Motor neuron (in vitro differentiated cells): ENCODE data around the gene NCCRP1. TPM values are rescaled to one million over a fixed set of nuclear protein-coding genes. Genes with fewer than 3 reads are reported as not detected.

Source experiments
- ATAC-seq, 8 experiments: fragments of 200-7000 bp; cut with Tn5 transposase; replicated peaks in 6 of 8; 2 replicates each; pipeline ENCODE4 v1.8.0; 2021; ENCODE audit warnings: mild to moderate bottlenecking in 8 of 8, moderate library complexity in 8 of 8
- H3K27ac ChIP-seq, 2 donors: fragments of 250-450 bp; sonication (Bioruptor Pico); 2 replicates each; pipeline ENCODE4 v1.9.0; 2021; ENCODE audit warnings: antibody characterized with exemption in 2 of 2, mild to moderate bottlenecking in 2 of 2, moderate library complexity in 1 of 2
- H3K4me1 ChIP-seq, 2 donors: fragments of 250-450 bp; sonication (Bioruptor Pico); replicated peaks in 1 of 2; 2 replicates each; pipeline ENCODE4 v1.6.1; 2021; ENCODE audit warnings: antibody characterized with exemption in 2 of 2, mild to moderate bottlenecking in 2 of 2, moderate library complexity in 1 of 2
- H3K4me3 ChIP-seq, 5 donors: fragments of 250-450 bp; sonication (Bioruptor Pico); 2 replicates each; pipeline ENCODE4 v1.9.0; 2021; ENCODE audit warnings: antibody characterized with exemption in 5 of 5, mild to moderate bottlenecking in 5 of 5, moderate library complexity in 4 of 5
- WGBS, 10 experiments: fragments of 450-650 bp; shearing (Covaris generic); methylation state at CpG; one replicate each; pipeline ENCODE4 v1.0.0; 2022; 5-methylcytosine and 5-hydroxymethylcytosine counted together
- in situ Hi-C, 9 experiments: fragments of 400-800 bp; cut with MboI; loops; one replicate each; pipeline ENCODE4 v1.15.0; 2021; ENCODE audit warnings: low sequenced_read_pairs in 9 of 9, low pct_unique_long_range_greater_than_20kb in 2 of 9; ENCODE audit not compliant: unreplicated experiment in 9 of 9
- total RNA-seq, 8 experiments: library from RNA; unstranded; fragments of 300-600 nt; gene quantifications; 2 replicates each; pipeline versions ENCODE4 v1.2.3 to v1.2.4, GENCODE V29; 2022

Gene NCCRP1
- total RNA-seq, 8 experiments from 2014 or later = 0.13 to 0.94 (median 0.24) TPM; not detected in 2

GRCh38 chr19:39194832-39195542, 1.8 kb upstream of the NCCRP1 start:
- H3K27ac ChIP-seq = no peak overlapping the region
- ATAC-seq = peak in 1 of 8 experiments; percentile 33
- 22 to 95% (median 57%) methylated on average over 1 to 6 of the region's 9 CpGs; no CpG with 5 or more reads in 4 of the 10 experiments for WGBS, 10 experiments
- H3K4me3 ChIP-seq = no peak overlapping the region
- in situ Hi-C loops = no loop called here
- peaks cover 2 to 10% of the 10 kb centered on the region in 2 donors for H3K4me1 ChIP-seq

- in situ Hi-C loops = no loop called here
- Histone ChIP-seq H3K27ac (no peak overlapping the region), H3K4me1 (peaks cover 2 to 10% of the 10 kb centered on the region in 2 donors), H3K4me3 (no peak overlapping the region)
- WGBS, 10 experiments = 40 to 52% (median 47%) methylated on average over 1 to 6 of the region's 9 CpGs; no CpG with 5 or more reads in 7 of the 10 experiments
- no peak for ATAC-seq
Observed at GRCh38 chr19:39195755-39196154, 1.0 kb upstream of the NCCRP1 start.

- WGBS, 10 experiments = 0% methylated on average over 1 of the region's 7 CpGs; no CpG with 5 or more reads in 9 of the 10 experiments
- Histone ChIP-seq H3K4me1 (peaks cover 2 to 10% of the 10 kb centered on the region in 2 donors), H3K4me3 (no peak overlapping the region), H3K27ac (no peak overlapping the region)
- in situ Hi-C loops = no loop called here
- no peak for ATAC-seq
Observed at GRCh38 chr19:39196320-39196719, 444 bp upstream of the NCCRP1 start.

- Histone ChIP-seq H3K4me3 (no peak overlapping the region), H3K27ac (no peak overlapping the region), H3K4me1 (peaks cover 2 to 10% of the 10 kb centered on the region in 2 donors)
- no peak for ATAC-seq
- WGBS, 10 experiments = 80% methylated on average over 1 of the region's 5 CpGs; no CpG with 5 or more reads in 9 of the 10 experiments
- in situ Hi-C loops = no loop called here
Observed at GRCh38 chr19:39197808-39198207, 1.0 kb downstream of the NCCRP1 start.

DNA sequence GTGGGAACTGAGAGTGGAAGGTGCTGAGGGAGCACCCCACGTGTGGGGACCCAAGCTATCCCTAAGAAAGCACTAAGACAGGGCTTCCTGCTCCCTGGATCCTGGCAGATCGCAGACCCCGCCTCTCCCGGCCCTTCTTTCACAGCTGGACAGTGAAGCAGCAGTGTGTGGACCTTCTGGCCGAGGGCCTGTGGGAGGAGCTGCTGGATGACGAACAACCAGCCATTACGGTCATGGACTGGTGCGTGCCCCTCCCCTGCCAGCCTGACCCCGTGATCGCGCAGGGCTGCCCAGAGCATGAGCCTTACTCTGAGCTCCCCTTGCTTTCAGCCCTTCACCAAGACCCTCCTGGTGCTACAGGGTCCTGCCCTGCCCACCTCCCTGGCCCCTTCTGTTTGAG, 2.3 kb downstream of the NCCRP1 start:
- in situ Hi-C loops = no loop called here
- 0 to 50% (median 16%) methylated on average over 2 to 10 of the region's 11 CpGs; no CpG with 5 or more reads in 3 of the 10 experiments for WGBS, 10 experiments
- ATAC-seq = peak; percentile 83 to 97 (median 95)
- Histone ChIP-seq H3K27ac (no peak overlapping the region), H3K4me3 (no peak overlapping the region), H3K4me1 (peaks cover 2 to 10% of the 10 kb centered on the region in 2 donors)

GRCh38 chr19:39200066-39200802, 3.5 kb downstream of the NCCRP1 start:
- peak in 1 of 8 experiments; percentile 10 for ATAC-seq
- 40 to 90% methylated on average over 1 to 2 of the region's 32 CpGs; no CpG with 5 or more reads in 8 of the 10 experiments for WGBS, 10 experiments
- H3K4me1 ChIP-seq = peaks cover 2 to 10% of the 10 kb centered on the region in 2 donors
- H3K4me3 ChIP-seq = no peak overlapping the region
- in situ Hi-C loops = no loop called here
- no peak overlapping the region for H3K27ac ChIP-seq

- ATAC-seq = no peak
- in situ Hi-C loops = no loop called here
- no peak overlapping the region for H3K4me3 ChIP-seq
- no peak overlapping the region for H3K27ac ChIP-seq
- peaks cover 2 to 10% of the 10 kb centered on the region in 2 donors for H3K4me1 ChIP-seq
- 40% methylated on average over 1 of the region's 3 CpGs; no CpG with 5 or more reads in 9 of the 10 experiments for WGBS, 10 experiments
Observed at GRCh38 chr19:39200803-39201115, 4.0 kb downstream of the NCCRP1 start.

DNA sequence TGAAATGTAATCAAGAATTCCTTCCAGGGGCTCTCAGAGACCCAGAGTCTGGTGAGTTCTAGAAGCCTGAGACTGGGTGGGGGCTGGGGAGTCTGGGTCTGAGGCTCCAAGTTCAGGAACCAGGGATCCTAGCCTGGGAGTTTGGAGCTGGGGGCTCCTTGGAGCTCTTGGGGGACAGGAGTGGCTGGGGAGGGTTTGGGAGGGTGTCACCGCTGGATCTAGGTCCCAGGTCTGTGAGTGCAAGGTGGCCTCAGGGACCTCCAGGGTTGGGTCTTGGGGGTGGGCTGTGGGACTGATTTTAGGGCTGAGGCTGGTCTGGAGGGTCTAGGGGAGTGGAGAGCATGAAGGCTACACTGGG, 6.2 kb downstream of the NCCRP1 start:
- Histone ChIP-seq H3K4me3 (no peak overlapping the region), H3K4me1 (peaks cover 2 to 7% of the 10 kb centered on the region in 2 donors), H3K27ac (no peak overlapping the region)
- no CpG with 5 or more reads among the region's 1 CpG for WGBS, 10 experiments
- in situ Hi-C loops = no loop called here
- no peak for ATAC-seq

GRCh38 chr19:39203372-39204341, 6.9 kb downstream of the NCCRP1 start, which contains the start of gene SYCN:
Gene SYCN (minus strand): TSS chr19:39204263. CDS start chr19:39204254, 9 bp downstream.
- 0 to 15% (median 14%) methylated on average over 3 to 16 of the region's 57 CpGs; no CpG with 5 or more reads in 7 of the 10 experiments for WGBS, 10 experiments
- peaks cover 2 to 6% of the 10 kb centered on the region in 2 donors for H3K4me1 ChIP-seq
- H3K4me3 ChIP-seq = no peak within 1 kb of the TSS
- H3K27ac ChIP-seq = no peak within 1 kb of the TSS
- no peak for ATAC-seq
- in situ Hi-C loops = no loop called here

GRCh38 chr19:39205449-39205764, 8.6 kb downstream of the NCCRP1 start:
- H3K4me1 ChIP-seq = no peaks in the 10 kb centered on the region
- in situ Hi-C loops = no loop called here
- 57 to 91% (median 80%) methylated on average over 1 to 3 of the region's 3 CpGs; no CpG with 5 or more reads in 3 of the 10 experiments for WGBS, 10 experiments
- no peak overlapping the region for H3K4me3 ChIP-seq
- ATAC-seq = no peak
- no peak overlapping the region for H3K27ac ChIP-seq

DNA sequence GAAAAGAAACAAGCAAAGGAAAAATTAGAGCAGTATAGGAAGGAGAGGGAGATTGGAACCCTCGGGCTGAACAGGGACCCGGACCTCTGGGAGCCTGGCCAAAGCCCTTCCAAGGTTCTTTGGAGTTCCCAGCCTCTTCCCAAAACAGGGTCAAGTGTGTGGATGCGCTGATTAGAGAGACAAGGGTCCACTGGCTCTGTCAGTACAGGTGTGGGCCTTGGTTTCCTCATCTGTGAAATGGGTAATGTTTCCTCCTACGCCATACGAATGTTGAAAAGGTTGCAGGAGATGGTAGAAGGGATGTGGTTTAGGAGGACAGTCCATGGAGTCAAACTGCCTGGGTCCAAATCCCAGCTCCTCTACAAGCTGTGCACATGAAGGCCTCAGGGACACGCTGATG, 9.4 kb downstream of the NCCRP1 start:
- H3K4me1 ChIP-seq = no peaks in the 10 kb centered on the region
- no peak for ATAC-seq
- in situ Hi-C loops = no loop called here
- H3K27ac ChIP-seq = no peak overlapping the region
- WGBS, 10 experiments = 33 to 90% (median 71%) methylated on average over 1 to 6 of the region's 6 CpGs
- H3K4me3 ChIP-seq = no peak overlapping the region

GRCh38 chr19:39207293-39207836, 10.6 kb downstream of the NCCRP1 start:
- Histone ChIP-seq H3K4me1 (no peaks in the 10 kb centered on the region), H3K27ac (no peak overlapping the region), H3K4me3 (no peak overlapping the region)
- WGBS, 10 experiments = 17 to 80% (median 41%) methylated on average over 1 to 5 of the region's 6 CpGs; no CpG with 5 or more reads in 1 of the 10 experiments
- ATAC-seq = no peak
- in situ Hi-C loops = no loop called here
